Mammary epithelial cell (primary cell): ENCODE results near the gene PIP4K2A.

ENCODE experiments used
- CTCF ChIP-seq, 2 donors: IDR thresholded peaks in 1 of 2; conservative IDR thresholded peaks in 1 of 2; 2 replicates each; pipeline ENCODE4 v1.5.1; 2011 to 2012; ENCODE audit warnings: inconsistent platforms in 2 of 2, low read length in 2 of 2, mild to moderate bottlenecking in 2 of 2, control low read depth in 1 of 2, low read depth in 1 of 2; ENCODE audit not compliant: insufficient read depth in 1 of 2; ENCODE audit errors: extremely low read depth in 1 of 2
- EZH2 ChIP-seq: IDR thresholded peaks from 2 replicates; pipeline ENCODE4 v1.6.1; 2012; ENCODE audit warnings: low read length, inconsistent platforms, borderline replicate concordance

GRCh38 chr10:22723783-22724182 is 9.4 kb upstream of the PIP4K2A start:
- TF ChIP-seq CTCF (conservative IDR thresholded peaks at IDR 0.05 in 1 of 2, IDR thresholded peaks at IDR 0.05 in 1 of 2; ENCODE audit: extremely low read depth in 1 of 2, insufficient read depth in 1 of 2, low read depth in 1 of 2, low read length in 2 of 2) (no peak), EZH2 (no peak)
